Measurements from ENCODE around the gene PHF21B.

Gene PHF21B

DNA sequence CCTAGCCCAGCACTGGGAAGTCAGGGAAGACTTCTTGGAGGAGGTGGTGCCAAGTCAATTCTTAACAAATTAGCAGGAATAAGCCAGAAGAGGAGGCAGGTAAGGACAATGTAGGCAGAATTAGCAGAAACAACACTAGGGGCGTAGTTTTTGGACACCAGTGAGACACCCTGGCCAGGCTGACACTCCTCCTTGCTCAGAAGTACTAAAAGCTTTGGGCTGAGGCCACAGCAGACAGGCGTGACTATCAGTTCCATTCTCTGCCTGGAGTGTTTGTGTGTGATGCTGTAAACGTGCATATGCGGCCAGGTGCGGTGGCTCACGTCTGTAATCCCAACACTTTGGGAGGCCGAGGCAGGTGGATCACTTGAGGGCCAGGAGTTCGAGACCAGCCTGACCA lies 36.0 kb downstream of the PHF21B start:
- H3K27ac ChIP-seq: no peak overlapping the region
- TF ChIP-seq ZFX (IDR thresholded peaks at IDR 0.05; ENCODE audit: borderline replicate concordance): no peak
- TF ChIP-seq, protein P1, sequence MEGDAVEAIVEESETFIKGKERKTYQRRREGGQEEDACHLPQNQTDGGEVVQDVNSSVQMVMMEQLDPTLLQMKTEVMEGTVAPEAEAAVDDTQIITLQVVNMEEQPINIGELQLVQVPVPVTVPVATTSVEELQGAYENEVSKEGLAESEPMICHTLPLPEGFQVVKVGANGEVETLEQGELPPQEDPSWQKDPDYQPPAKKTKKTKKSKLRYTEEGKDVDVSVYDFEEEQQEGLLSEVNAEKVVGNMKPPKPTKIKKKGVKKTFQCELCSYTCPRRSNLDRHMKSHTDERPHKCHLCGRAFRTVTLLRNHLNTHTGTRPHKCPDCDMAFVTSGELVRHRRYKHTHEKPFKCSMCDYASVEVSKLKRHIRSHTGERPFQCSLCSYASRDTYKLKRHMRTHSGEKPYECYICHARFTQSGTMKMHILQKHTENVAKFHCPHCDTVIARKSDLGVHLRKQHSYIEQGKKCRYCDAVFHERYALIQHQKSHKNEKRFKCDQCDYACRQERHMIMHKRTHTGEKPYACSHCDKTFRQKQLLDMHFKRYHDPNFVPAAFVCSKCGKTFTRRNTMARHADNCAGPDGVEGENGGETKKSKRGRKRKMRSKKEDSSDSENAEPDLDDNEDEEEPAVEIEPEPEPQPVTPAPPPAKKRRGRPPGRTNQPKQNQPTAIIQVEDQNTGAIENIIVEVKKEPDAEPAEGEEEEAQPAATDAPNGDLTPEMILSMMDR (IDR thresholded peaks at IDR 0.05): no peak

DNA sequence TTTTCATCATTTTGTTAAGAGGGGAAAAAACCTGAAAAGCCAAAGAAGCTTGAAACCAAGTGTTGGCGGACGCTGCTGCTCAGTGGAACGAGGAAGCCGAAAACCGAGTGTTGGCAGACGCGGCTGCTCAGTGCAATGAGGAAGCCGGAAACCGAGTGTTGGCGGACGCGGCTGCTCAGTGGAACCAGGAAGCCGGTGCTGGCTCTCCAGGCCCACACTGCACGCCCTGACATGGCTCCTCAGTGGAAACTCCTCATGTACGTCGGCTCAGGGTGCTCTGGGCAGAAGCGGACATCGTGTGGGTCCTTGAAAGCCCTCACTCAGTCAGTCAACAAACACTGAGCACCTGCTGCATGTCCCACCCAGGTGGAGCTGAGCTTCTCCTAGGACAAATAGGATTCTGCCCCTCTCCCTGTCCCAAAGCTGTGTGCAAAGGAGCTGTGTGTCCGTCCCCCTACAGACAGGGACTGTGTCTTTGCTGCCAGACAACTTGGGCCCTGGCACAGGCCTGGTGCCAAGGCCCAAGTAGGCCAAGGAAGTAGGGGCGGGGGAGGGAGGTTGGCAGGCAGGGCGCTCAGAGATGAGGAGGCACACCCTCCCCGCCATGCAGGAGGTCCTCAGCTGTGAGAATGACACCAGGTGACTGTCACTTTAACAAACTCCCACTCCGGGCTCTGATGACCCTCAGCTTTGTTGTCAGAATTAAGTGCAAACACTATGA lies 37.3 kb downstream of the PHF21B start:
- TF ChIP-seq, protein P1 (IDR thresholded peaks at IDR 0.05): no peak
- no peak overlapping the region for H3K27ac ChIP-seq

DNA sequence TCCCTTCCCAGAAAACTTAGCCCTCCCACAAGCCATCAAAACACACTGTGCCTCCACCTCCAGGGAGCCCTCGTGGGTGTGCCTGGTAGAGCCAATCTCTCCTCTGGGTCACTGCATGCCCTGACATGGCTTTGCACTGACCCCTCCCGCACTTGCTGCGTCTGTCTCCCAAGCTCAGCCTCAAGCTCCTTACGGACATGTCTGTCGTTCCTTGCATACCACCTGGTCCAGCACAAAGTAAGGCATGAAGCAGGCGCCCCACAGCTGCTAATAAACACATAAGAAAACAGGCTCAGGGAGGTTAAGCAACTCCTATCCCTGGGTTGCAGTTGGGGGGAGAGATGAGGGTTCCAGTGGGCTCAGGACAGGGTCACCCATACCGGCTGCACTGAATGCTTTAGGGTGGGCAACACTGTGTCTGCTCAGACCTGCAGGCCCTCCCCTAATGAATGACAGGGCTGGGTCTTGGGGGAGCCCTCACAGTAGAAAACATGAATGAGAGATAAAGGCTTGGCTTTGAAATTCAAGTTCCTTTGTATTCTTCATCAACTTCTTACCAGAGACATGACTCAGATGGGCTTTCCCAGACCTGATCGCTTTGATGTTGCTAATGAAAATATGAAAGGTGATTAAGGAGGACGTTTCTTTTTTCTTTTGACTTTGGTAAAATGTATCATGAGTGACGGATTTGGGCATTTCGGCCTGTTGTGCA lies 38.0 kb downstream of the PHF21B start:
- H3K27ac ChIP-seq: no peak overlapping the region

DNA sequence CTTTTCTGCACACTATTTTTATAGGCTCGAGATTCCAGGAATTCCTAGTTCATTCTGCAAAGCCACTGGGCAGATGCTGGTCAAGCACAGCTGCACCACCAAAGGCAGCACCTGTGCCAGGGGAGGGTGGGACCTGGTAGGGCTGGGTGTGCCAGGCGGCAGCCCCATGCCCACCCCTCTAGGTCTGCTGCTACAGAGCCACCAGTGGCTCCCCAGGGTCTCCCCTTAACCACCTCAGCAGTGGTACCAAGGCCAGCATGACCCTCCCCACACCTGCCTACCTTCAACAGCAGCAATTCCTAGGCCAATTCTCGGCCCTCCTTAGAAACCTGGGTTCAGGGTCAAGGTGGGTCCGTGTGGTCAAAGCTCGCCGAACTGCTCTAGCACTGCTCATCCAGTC lies 39.5 kb downstream of the PHF21B start:
- TF ChIP-seq, protein P1 (IDR thresholded peaks at IDR 0.05): no peak
- TF ChIP-seq ZFX (IDR thresholded peaks at IDR 0.05; ENCODE audit: borderline replicate concordance): no peak
- H3K27ac ChIP-seq: no peak overlapping the region

More for the DNA sequence above, 38.0 kb downstream of the PHF21B start:
- TF ChIP-seq, protein P1 (IDR thresholded peaks at IDR 0.05): no peak
- no peak for TF ChIP-seq ZFX (IDR thresholded peaks at IDR 0.05; ENCODE audit: borderline replicate concordance)

DNA sequence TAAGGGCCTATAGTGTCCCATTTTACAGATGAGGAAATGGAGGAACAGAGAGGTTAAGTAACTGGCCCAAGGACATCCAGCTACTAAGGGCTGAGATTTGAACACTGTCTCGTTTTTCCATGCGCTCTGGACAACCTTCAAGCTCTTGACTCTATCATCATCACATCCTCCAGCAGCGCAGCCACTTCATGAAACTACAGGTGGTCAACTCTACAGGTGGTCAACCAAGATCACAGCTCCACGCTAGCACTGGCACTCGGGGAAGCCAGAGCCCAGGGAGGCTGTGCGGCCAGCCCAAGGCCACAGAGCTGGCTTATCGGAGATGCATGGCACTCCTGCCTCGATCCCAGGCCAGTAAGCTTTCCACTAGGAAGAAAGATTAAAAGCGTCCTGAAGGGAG lies 40.0 kb downstream of the PHF21B start:
- no peak overlapping the region for H3K27ac ChIP-seq
- no peak for TF ChIP-seq ZFX (IDR thresholded peaks at IDR 0.05; ENCODE audit: borderline replicate concordance)
- TF ChIP-seq, protein P1 (IDR thresholded peaks at IDR 0.05): no peak

DNA sequence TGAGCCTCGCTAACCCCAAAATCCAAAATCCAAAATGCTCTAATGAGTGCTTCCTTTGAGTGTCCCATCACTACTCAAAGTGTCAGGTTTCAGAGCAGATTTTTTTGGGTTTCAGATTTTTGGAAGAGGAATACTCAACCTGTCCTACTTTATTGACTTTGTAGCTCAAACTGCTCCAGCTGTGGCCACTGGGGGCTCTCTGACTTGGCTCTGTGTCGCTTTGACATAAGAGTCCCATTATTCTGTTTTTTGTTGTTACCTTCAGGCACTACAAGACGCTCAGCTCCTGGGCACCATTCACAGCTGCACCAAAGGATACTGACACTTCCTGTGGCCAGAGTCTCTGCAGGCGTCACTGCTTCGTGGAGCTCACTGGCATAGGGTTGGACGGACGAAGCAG lies 41.1 kb downstream of the PHF21B start:
- TF ChIP-seq, protein P1 (IDR thresholded peaks at IDR 0.05): peak; percentile 43
- TF ChIP-seq ZFX (IDR thresholded peaks at IDR 0.05; ENCODE audit: borderline replicate concordance): no peak
- no peak overlapping the region for H3K27ac ChIP-seq

DNA sequence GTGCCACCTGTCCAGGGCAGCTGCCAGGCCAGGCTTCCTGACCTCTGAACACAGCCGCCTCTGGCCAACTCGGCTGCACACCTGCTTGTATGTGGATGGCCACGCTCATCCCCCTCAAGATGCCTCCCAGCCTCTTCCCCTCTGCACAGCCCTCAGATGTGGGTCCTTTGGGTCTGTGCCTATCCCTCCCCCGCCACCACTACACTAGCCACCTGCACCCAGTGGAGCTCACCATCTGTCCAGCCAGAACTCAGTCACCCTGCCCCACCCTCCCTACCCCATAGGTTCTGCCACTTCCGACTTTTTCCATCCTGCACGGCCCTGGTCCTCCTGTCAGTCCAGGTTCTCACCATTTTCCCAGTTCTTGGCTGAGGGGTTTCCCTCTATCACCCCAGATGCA lies 44.6 kb downstream of the PHF21B start:
- TF ChIP-seq, protein P1 (IDR thresholded peaks at IDR 0.05): no peak
- no peak for TF ChIP-seq ZFX (IDR thresholded peaks at IDR 0.05; ENCODE audit: borderline replicate concordance)
- no peak overlapping the region for H3K27ac ChIP-seq
